Esophagus squamous epithelium (tissue), 5 donors: Measurements from ENCODE around the gene PDLIM7. TPM values are rescaled to one million over a fixed set of nuclear protein-coding genes. Genes with fewer than 3 reads are reported as not detected.

Experiments used
- DNase-seq: peaks from one replicate; lab custom pipeline; 2025; lab: John Stamatoyannopoulos, UW
- H3K27ac ChIP-seq, 4 donors: fragments of 200-600 bp; sonication (generic); one replicate each; pipeline ENCODE4 v1.5.1; 2016 to 2019; ENCODE audit warnings: mild to moderate bottlenecking in 1 of 4
- H3K27me3 ChIP-seq, 4 donors: fragments of 200-600 bp; sonication (generic); 1 replicate in 3 of 4; 2 replicates in 1 of 4; pipeline versions ENCODE4 v1.5.1 to v1.6.0; 2017 to 2021; ENCODE audit warnings: antibody characterized with exemption in 1 of 4
- H3K36me3 ChIP-seq, 3 donors: fragments of 200-600 bp; sonication (generic); one replicate each; pipeline ENCODE4 v1.5.1; 2016 to 2019
- H3K4me1 ChIP-seq, 3 donors: fragments of 200-600 bp; sonication (generic); one replicate each; pipeline ENCODE4 v1.5.1; 2017 to 2019
- H3K4me3 ChIP-seq, 4 donors: fragments of 200-600 bp; sonication (generic); 1 replicate in 3 of 4; 2 replicates in 1 of 4; pipeline ENCODE4 v1.5.1; 2016 to 2019; ENCODE audit warnings: mild to moderate bottlenecking in 2 of 4, moderate library complexity in 1 of 4
- H3K9me3 ChIP-seq, 3 donors: fragments of 200-600 bp; sonication (generic); one replicate each; pipeline ENCODE4 v1.5.1; 2016 to 2019
- POLR2A ChIP-seq, 4 donors: fragments of 450-650 bp; IDR thresholded peaks; one replicate each; pipeline ENCODE4 v1.6.1; 2017; ENCODE audit warnings: antibody characterized with exemption in 4 of 4, mild to moderate bottlenecking in 4 of 4, moderate library complexity in 3 of 4
- WGBS, 2 donors: methylation state at CpG; one replicate each; pipeline ENCODE4 v1.1.5; 2018; 5-methylcytosine and 5-hydroxymethylcytosine counted together
- intact Hi-C: fragments of 100-400 bp; cut with DNase I; formaldehyde crosslinking; loops from one replicate; pipeline ENCODE4 v1.15.0; 2022
- total RNA-seq, 4 donors: library from RNA; depleted of rRNA; stranded (reverse); fragments of >200 nt; gene quantifications; one replicate each; pipeline ENCODE4 v1.1.0, GENCODE V29; 2016
- TF ChIP-seq, protein P1 (sequence below), 6 experiments: fragments of 450-650 bp in 4 of 6; fragments of 200-600 bp in 2 of 6; sonication (generic) in 2 of 6; IDR thresholded peaks; one replicate each; pipeline ENCODE4 v1.5.1; 2016 to 2019; ENCODE audit warnings: antibody characterized with exemption in 6 of 6, mild to moderate bottlenecking in 4 of 6, moderate library complexity in 4 of 6
- donor health status: DM: yes; HTN: yes; CAD: no.

The PDLIM7 gene
- total RNA-seq, 4 donors from 2014 or later = 17.1 to 81.6 (median 33.6) TPM

DNA sequence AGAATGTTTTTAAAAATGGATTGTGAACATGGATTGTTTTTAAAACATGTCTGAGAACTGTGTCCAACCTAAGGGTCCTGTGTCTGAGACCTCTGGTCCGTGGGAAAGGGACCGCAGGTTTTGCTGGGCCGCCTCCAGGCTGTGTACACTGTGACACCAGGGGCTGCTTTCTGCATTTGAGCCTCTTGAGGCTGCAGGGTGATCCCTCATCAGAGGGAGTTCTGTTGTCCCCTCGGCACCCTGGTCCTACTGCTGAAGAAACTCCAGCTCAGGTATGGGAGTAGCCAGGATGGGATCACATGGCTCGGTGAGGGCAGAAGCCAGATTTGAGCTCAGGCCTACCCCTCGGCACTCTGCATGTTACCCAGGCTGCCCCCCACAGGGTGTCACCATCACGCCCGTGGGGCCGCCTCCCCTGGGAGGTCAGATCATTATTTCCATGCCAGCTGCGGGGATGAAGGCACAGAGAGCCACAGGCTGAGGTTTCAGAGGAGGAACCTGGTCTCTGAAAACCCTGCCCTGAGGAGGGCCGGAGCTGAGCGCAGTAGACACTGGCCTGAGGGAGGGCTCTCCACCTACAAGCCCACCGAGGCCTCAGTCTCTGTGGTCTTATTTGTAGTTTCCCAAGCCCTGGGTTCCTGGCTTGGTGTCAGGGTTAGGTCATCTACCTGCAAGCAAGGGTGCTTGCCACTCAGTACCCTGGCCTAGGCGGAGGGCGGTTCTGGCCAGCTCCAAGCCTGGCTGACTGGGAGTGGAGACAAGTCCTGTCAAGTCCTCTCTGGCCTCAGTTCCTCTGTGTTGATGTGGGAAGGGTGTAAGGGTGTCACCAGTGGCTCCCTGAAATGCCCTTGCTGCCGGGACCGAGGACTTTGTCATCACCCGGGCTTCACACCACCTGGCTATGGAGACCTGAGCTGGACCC lies 48.0 kb downstream of the PDLIM7 start:
- no peaks in the 10 kb centered on the region for H3K36me3 ChIP-seq
- TF ChIP-seq, protein P1, sequence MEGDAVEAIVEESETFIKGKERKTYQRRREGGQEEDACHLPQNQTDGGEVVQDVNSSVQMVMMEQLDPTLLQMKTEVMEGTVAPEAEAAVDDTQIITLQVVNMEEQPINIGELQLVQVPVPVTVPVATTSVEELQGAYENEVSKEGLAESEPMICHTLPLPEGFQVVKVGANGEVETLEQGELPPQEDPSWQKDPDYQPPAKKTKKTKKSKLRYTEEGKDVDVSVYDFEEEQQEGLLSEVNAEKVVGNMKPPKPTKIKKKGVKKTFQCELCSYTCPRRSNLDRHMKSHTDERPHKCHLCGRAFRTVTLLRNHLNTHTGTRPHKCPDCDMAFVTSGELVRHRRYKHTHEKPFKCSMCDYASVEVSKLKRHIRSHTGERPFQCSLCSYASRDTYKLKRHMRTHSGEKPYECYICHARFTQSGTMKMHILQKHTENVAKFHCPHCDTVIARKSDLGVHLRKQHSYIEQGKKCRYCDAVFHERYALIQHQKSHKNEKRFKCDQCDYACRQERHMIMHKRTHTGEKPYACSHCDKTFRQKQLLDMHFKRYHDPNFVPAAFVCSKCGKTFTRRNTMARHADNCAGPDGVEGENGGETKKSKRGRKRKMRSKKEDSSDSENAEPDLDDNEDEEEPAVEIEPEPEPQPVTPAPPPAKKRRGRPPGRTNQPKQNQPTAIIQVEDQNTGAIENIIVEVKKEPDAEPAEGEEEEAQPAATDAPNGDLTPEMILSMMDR (IDR thresholded peaks at IDR 0.05) = peak in 1 of 6 experiments; percentile 4
- TF ChIP-seq POLR2A (IDR thresholded peaks at IDR 0.05) = no peak
- H3K27ac ChIP-seq = peak overlapping the region in 1 of 4 donors; percentile 37
- peaks cover 45 to 87% (median 46%) of the 10 kb centered on the region in 3 donors for H3K4me1 ChIP-seq
- WGBS, 2 donors = 82 to 84% methylated on average over 5 to 7 of the region's 18 CpGs
- H3K4me3 ChIP-seq = no peak overlapping the region
- intact Hi-C loops = loop anchor here (5.0 to 10.0 kb wide), 2 partner anchors 42 to 135 kb away; partner anchors contain the start of genes F12 and MXD3
- no peaks in the 10 kb centered on the region for H3K9me3 ChIP-seq
- DNase-seq = no peak
- H3K27me3 ChIP-seq = peaks cover 0 to 62% (median 0%) of the 10 kb centered on the region in 4 donors

DNA sequence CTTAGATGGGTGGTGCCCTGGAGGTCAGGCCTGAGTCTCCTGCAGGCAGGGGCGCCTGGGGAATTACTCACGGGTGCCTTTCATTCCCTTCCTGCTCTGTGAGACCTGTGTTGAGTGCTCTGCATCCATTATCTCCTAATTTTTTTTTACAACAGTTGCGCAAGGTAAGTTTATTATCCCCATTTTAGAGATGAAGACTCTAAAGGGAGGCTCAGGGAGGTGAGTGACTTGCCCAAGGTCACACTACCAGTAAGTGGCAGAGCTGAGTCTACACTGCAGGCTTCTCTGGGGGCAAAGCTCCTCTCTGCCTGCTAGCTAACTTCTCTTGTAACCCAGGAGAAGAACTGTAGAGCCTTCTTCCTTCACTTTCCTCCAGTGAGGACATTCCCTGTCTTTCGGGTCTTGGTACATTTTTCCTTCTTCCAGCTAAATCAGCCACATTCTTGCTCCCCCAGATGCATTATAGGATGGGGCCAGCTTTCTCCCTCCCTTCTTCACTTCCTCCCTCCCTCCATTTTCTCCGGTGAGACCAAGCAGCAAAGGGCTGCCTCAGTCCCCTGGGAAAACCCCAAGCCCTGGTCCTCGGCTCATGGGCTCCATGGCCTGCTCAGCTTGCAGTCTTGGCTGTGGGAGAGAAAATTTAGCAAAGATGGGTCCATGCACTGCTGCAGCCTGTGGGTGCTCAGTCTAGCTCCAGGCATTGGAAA lies 49.0 kb downstream of the PDLIM7 start:
- peak overlapping the region in 1 of 4 donors; percentile 82 for H3K4me3 ChIP-seq
- no peak for TF ChIP-seq POLR2A (IDR thresholded peaks at IDR 0.05)
- TF ChIP-seq, protein P1 (IDR thresholded peaks at IDR 0.05) = no peak
- intact Hi-C loops = no loop called here
- H3K27me3 ChIP-seq = peaks cover 0 to 59% (median 0%) of the 10 kb centered on the region in 4 donors
- peaks cover 36 to 86% (median 37%) of the 10 kb centered on the region in 3 donors for H3K4me1 ChIP-seq
- DNase-seq = no peak
- WGBS, 2 donors = 58 to 67% methylated on average over 4 to 5 of the region's 6 CpGs
- no peaks in the 10 kb centered on the region for H3K36me3 ChIP-seq
- peak overlapping the region in 1 of 4 donors; percentile 62 for H3K27ac ChIP-seq
- H3K9me3 ChIP-seq = no peaks in the 10 kb centered on the region

GRCh38 chr5:177447611-177448243 lies 49.7 kb downstream of the PDLIM7 start:
- TF ChIP-seq, protein P1 (IDR thresholded peaks at IDR 0.05) = peak in 1 of 6 experiments; percentile 2
- no peak for TF ChIP-seq POLR2A (IDR thresholded peaks at IDR 0.05)
- Histone ChIP-seq H3K4me3 (peak overlapping the region; percentile 45 to 82 (median 70)), H3K27me3 (peaks cover 0 to 54% (median 0%) of the 10 kb centered on the region in 4 donors), H3K27ac (peak overlapping the region in 1 of 4 donors; percentile 62), H3K36me3 (no peaks in the 10 kb centered on the region), H3K4me1 (peaks cover 31 to 86% (median 32%) of the 10 kb centered on the region in 3 donors), H3K9me3 (no peaks in the 10 kb centered on the region)
- intact Hi-C loops = no loop called here
- DNase-seq = no peak
- no CpG with 5 or more reads among the region's 23 CpGs for WGBS, 2 donors

GRCh38 chr5:177447066-177447610 lies 50.3 kb downstream of the PDLIM7 start:
- peak overlapping the region; percentile 45 to 82 (median 70) for H3K4me3 ChIP-seq
- H3K9me3 ChIP-seq = no peaks in the 10 kb centered on the region
- TF ChIP-seq, protein P1 (IDR thresholded peaks at IDR 0.05) = no peak
- no peak for TF ChIP-seq POLR2A (IDR thresholded peaks at IDR 0.05)
- DNase-seq = no peak
- H3K4me1 ChIP-seq = peaks cover 29 to 80% (median 32%) of the 10 kb centered on the region in 3 donors
- H3K27ac ChIP-seq = peak overlapping the region in 2 of 4 donors; percentile 62 to 63
- H3K36me3 ChIP-seq = peaks cover 0 to 5% (median 1%) of the 10 kb centered on the region in 3 donors
- WGBS, 2 donors = no CpG with 5 or more reads among the region's 52 CpGs
- peaks cover 0 to 48% (median 0%) of the 10 kb centered on the region in 4 donors for H3K27me3 ChIP-seq
- intact Hi-C loops = no loop called here
